KMS-11 (cell line): ENCODE data around the gene HLA-E.
"Not testable (repeated sequence)": the region's sequence is repeated elsewhere in the genome, so short reads cannot be mapped to it uniquely, and the experiment has no call there.

Experiments used
- H2AFZ ChIP-seq: fragments of 200-600 bp; sonication (generic); 2 replicates; pipeline ENCODE4 v1.6.1; 2016; ENCODE audit warnings: antibody characterized with exemption, mixed run types, low read depth
- H3K27ac ChIP-seq: fragments of 200-600 bp; sonication (generic); 2 replicates; pipeline ENCODE4 v1.6.1; 2016; ENCODE audit warnings: mild to moderate bottlenecking, mixed run types
- H3K27me3 ChIP-seq: fragments of 200-600 bp; sonication (generic); 2 replicates; pipeline ENCODE4 v1.6.1; 2017; ENCODE audit warnings: mild to moderate bottlenecking, low read depth, mixed run types, moderate library complexity; ENCODE audit not compliant: insufficient read depth
- H3K36me3 ChIP-seq: fragments of 200-600 bp; sonication (generic); 2 replicates; pipeline ENCODE4 v1.6.1; 2017; ENCODE audit warnings: mild to moderate bottlenecking, mixed run types; ENCODE audit not compliant: insufficient read depth
- H3K4me1 ChIP-seq: fragments of 200-600 bp; sonication (generic); 2 replicates; pipeline ENCODE4 v1.6.1; 2016; ENCODE audit warnings: mild to moderate bottlenecking, low read depth, mixed run types; ENCODE audit not compliant: poor library complexity, severe bottlenecking
- H3K4me2 ChIP-seq: fragments of 200-600 bp; sonication (generic); 2 replicates; pipeline ENCODE4 v1.7.0; 2016; ENCODE audit warnings: mild to moderate bottlenecking, mixed run types
- H3K4me3 ChIP-seq: fragments of 200-600 bp; sonication (generic); IDR thresholded peaks from 2 replicates; pipeline ENCODE4 v1.6.1; 2017; ENCODE audit warnings: low read depth, low read length, mixed read lengths; ENCODE audit not compliant: insufficient read depth
- H3K79me2 ChIP-seq: fragments of 200-600 bp; sonication (generic); 2 replicates; pipeline ENCODE4 v1.6.1; 2016; ENCODE audit warnings: low read depth, mixed run types; ENCODE audit not compliant: insufficient read depth
- H3K9ac ChIP-seq: fragments of 200-600 bp; sonication (generic); 2 replicates; pipeline ENCODE4 v1.6.1; 2016; ENCODE audit warnings: mild to moderate bottlenecking, mixed run types
- H4K20me1 ChIP-seq: fragments of 200-600 bp; sonication (generic); 2 replicates; pipeline ENCODE4 v1.6.1; 2016; ENCODE audit warnings: mild to moderate bottlenecking, mixed run types; ENCODE audit not compliant: insufficient read depth
- CTCF ChIP-seq: fragments of 200-600 bp; sonication (generic); conservative IDR thresholded peaks from 2 replicates; pipeline ENCODE4 v1.6.1; 2017; ENCODE audit warnings: low read depth, mild to moderate bottlenecking, antibody characterized with exemption, low read length, moderate library complexity, mixed read lengths

Gene HLA-E

DNA sequence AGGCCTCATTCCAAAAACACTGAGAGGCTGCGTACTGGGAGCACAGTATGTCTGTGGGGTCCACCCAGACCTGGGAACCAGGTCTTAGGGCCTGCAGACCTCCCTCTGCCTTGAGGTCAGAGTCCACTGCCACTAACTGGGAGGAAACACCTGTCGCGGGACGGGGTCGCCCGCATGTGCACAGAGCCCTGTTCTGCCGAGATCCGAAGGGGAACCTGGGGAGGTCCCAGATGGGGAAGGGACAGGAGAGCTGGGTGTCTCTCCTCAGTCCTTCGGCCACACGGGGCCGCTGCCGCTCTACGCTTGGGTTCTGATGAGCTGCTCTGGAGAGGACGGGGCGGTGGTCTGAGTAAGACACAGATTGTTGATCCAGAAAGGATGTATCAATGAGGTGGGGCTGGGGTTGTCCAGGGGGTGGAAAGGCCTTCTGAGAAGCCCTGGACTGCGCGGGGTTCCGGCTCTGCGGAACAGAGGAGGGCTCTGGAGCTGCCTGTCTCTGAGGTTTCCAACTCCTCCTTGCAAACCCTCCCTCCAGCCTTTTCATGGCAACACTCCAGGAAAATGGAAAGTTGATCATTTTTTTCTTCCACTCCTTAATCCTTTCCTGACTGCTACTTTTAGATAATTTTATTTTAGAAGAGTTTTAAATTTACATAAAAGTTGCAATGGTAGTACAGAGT, 7.2 kb upstream of the HLA-E start:
- H2AFZ ChIP-seq, H3K4me3 ChIP-seq, H3K36me3 ChIP-seq, H3K27ac ChIP-seq, H4K20me1 ChIP-seq, H3K79me2 ChIP-seq, H3K9ac ChIP-seq: not testable (repeated sequence)
- Histone ChIP-seq H3K27me3 (peaks cover 63% of the 10 kb centered on the region), H3K4me1 (peaks cover 22% of the 10 kb centered on the region), H3K4me2 (peak overlapping the region; percentile 38; the same call in 1 of the 2 replicates)
- TF ChIP-seq CTCF = peak; percentile 70

GRCh38 chr6:30483677-30484279, 5.5 kb upstream of the HLA-E start:
- H3K27ac ChIP-seq = no peak overlapping the region
- no peak overlapping the region for H3K4me3 ChIP-seq
- TF ChIP-seq CTCF = peak; percentile 58
- no peaks in the 10 kb centered on the region for H3K79me2 ChIP-seq
- no peak overlapping the region for H2AFZ ChIP-seq
- H3K27me3 ChIP-seq = peaks cover 51% of the 10 kb centered on the region
- peaks cover 22% of the 10 kb centered on the region for H3K4me1 ChIP-seq
- H3K36me3 ChIP-seq = no peaks in the 10 kb centered on the region
- H4K20me1 ChIP-seq = no peaks in the 10 kb centered on the region
- no peak overlapping the region for H3K4me2 ChIP-seq
- no peak overlapping the region for H3K9ac ChIP-seq

- Histone ChIP-seq H3K4me2 (no peak overlapping the region), H3K27ac (no peak overlapping the region), H3K9ac (no peak overlapping the region), H3K4me3 (no peak overlapping the region), H4K20me1 (no peaks in the 10 kb centered on the region), H2AFZ (no peak overlapping the region), H3K36me3 (no peaks in the 10 kb centered on the region), H3K79me2 (peaks cover 2% of the 10 kb centered on the region; the same call in 1 of the 2 replicates), H3K27me3 (peaks cover 37% of the 10 kb centered on the region), H3K4me1 (peaks cover 20% of the 10 kb centered on the region)
- TF ChIP-seq CTCF = no peak
Observed at GRCh38 chr6:30485236-30485635, 4.1 kb upstream of the HLA-E start.

DNA sequence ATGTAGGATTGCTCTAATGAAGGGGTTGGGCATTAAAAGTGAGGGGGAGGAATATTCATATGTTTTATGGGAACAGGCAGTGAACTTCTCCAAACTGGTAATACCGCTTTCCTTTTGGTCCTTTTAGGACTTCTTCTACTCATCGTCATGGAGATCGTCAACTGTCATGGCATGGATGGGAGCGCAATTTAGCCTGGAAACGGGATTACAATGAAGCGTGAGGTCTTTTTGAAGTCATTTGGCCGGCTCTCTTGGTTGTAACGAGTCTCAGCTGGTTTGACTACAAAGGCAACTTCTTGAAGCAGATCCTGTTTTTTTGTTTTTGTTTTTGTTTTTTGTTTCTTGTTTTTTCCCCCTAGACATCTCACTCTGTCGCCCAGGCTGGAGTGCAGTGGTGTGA, 1.4 kb upstream of the HLA-E start:
- Histone ChIP-seq H3K79me2 (peaks cover 10% of the 10 kb centered on the region; the same call in 1 of the 2 replicates), H3K4me1 (peaks cover 12% of the 10 kb centered on the region), H3K27me3 (peaks cover 18% of the 10 kb centered on the region; the same call in 1 of the 2 replicates), H3K4me3 (no peak overlapping the region), H3K4me2 (no peak overlapping the region), H3K27ac (no peak overlapping the region), H4K20me1 (no peaks in the 10 kb centered on the region), H2AFZ (no peak overlapping the region), H3K36me3 (no peaks in the 10 kb centered on the region), H3K9ac (no peak overlapping the region)
- TF ChIP-seq CTCF = no peak

GRCh38 chr6:30488697-30489080, 620 bp upstream of the HLA-E start:
- H4K20me1 ChIP-seq, H3K36me3 ChIP-seq, H3K27ac ChIP-seq, H3K9ac ChIP-seq, H3K4me2 ChIP-seq, H3K4me3 ChIP-seq: not testable (repeated sequence)
- Histone ChIP-seq H3K27me3 (peaks cover 11% of the 10 kb centered on the region; the same call in 1 of the 2 replicates), H3K4me1 (peaks cover 12% of the 10 kb centered on the region), H2AFZ (peak overlapping the region; percentile 35; the same call in 1 of the 2 replicates), H3K79me2 (peaks cover 10% of the 10 kb centered on the region; the same call in 1 of the 2 replicates)
